Prostate gland (tissue), 2 donors: ENCODE data around the gene GMDS. TPM values are rescaled to one million over a fixed set of nuclear protein-coding genes. Genes with fewer than 3 reads are reported as not detected.

Experiments
- DNase-seq: peaks from one replicate; pipeline ENCODE4 v3.0.0-alpha.2; 2019; ENCODE audit warnings: low spot score
- H3K27ac ChIP-seq, 2 donors: fragments of 200-600 bp; sonication (generic); 2 replicates each; pipeline ENCODE4 v1.5.1; 2017 to 2019
- H3K27me3 ChIP-seq: fragments of 200-600 bp; sonication (generic); replicated peaks from 2 replicates; pipeline ENCODE4 v1.5.1; 2019; ENCODE audit not compliant: insufficient read depth
- H3K36me3 ChIP-seq, 2 donors: fragments of 200-600 bp; sonication (generic); 1 replicate in 1 of 2; 2 replicates in 1 of 2; pipeline versions ENCODE4 v1.5.1 to v1.8.1; 2017 to 2019
- H3K4me1 ChIP-seq: fragments of 200-600 bp; sonication (generic); replicated peaks from 2 replicates; pipeline ENCODE4 v1.5.1; 2019
- H3K4me3 ChIP-seq, 2 donors: fragments of 200-600 bp; sonication (generic); 2 replicates each; pipeline ENCODE4 v1.5.1; 2017 to 2019
- H3K9me3 ChIP-seq: fragments of 200-600 bp; sonication (generic); 2 replicates; pipeline ENCODE4 v1.5.1; 2017
- POLR2A ChIP-seq: fragments of 450-650 bp; IDR thresholded peaks from one replicate; pipeline ENCODE4 v1.6.1; 2016; ENCODE audit warnings: antibody characterized with exemption, mild to moderate bottlenecking
- POLR2AphosphoS5 ChIP-seq: sonication (generic); formaldehyde crosslinking; IDR thresholded peaks from one replicate; pipeline ENCODE4 v1.6.1; 2017; ENCODE audit warnings: antibody characterized with exemption
- WGBS: methylation state at CpG from one replicate; pipeline ENCODE4 v1.1.5; 2018; 5-methylcytosine and 5-hydroxymethylcytosine counted together
- intact Hi-C: fragments of 100-400 bp; cut with DNase I; formaldehyde crosslinking; loops from one replicate; pipeline ENCODE4 v1.14.2; 2022
- total RNA-seq, 2 donors: library from RNA; depleted of rRNA; stranded (reverse); fragments of >200 nt; gene quantifications; one replicate each; pipeline ENCODE4 v1.1.0, GENCODE V29; 2016
- TF ChIP-seq, protein P1 (sequence below), 4 experiments: fragments of 200-600 bp in 2 of 4; fragments of 450-650 bp in 2 of 4; sonication (generic) in 2 of 4; IDR thresholded peaks; 1 replicate in 3 of 4; 2 replicates in 1 of 4; pipeline ENCODE4 v1.5.1; 2016 to 2019; ENCODE audit warnings: antibody characterized with exemption in 4 of 4, mild to moderate bottlenecking in 2 of 4, moderate library complexity in 2 of 4

Gene GMDS
- total RNA-seq, 2 donors from 2014 or later, result 24.9 to 29.9 TPM

DNA sequence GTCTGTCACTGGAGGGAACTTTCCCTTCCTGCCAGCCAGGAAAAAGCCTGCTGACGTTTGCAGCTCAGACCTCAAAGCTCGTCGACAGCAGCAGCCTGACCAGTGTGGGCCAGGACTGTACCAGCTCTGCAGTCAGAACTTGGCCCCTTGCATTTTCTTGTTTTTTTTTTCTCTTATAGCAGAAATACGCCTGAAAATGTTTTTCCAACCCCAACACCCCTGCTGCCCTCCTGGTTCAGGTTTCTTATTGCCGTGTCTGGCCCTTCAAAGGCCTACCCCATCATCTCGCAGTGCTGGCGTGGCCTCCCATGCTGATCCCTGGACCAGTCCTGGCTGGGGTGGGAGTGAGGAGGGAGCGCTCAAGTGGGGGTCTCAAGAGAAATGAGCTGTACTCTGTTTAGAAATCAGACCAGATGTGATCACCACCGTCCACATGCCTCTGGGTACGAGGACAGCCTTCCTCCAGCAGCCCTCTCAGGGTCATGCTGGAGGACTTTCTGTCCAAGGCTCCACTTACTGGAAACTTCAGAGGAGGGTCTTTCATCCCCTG is 466.6 kb downstream of the GMDS start:
- DNase-seq, result no peak
- H3K4me3 ChIP-seq, result no peak overlapping the region
- intact Hi-C loops, result no loop called here
- TF ChIP-seq, protein P1, sequence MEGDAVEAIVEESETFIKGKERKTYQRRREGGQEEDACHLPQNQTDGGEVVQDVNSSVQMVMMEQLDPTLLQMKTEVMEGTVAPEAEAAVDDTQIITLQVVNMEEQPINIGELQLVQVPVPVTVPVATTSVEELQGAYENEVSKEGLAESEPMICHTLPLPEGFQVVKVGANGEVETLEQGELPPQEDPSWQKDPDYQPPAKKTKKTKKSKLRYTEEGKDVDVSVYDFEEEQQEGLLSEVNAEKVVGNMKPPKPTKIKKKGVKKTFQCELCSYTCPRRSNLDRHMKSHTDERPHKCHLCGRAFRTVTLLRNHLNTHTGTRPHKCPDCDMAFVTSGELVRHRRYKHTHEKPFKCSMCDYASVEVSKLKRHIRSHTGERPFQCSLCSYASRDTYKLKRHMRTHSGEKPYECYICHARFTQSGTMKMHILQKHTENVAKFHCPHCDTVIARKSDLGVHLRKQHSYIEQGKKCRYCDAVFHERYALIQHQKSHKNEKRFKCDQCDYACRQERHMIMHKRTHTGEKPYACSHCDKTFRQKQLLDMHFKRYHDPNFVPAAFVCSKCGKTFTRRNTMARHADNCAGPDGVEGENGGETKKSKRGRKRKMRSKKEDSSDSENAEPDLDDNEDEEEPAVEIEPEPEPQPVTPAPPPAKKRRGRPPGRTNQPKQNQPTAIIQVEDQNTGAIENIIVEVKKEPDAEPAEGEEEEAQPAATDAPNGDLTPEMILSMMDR (IDR thresholded peaks at IDR 0.05), result no peak
- TF ChIP-seq POLR2A (no peak), POLR2AphosphoS5 (no peak)
- H3K9me3 ChIP-seq, result no peaks in the 10 kb centered on the region
- WGBS, result 73% methylated on average over 10 of the region's 10 CpGs
- no peaks in the 10 kb centered on the region for H3K4me1 ChIP-seq
- H3K36me3 ChIP-seq, result no peaks in the 10 kb centered on the region
- H3K27me3 ChIP-seq, result no peaks in the 10 kb centered on the region
- no peak overlapping the region for H3K27ac ChIP-seq

DNA sequence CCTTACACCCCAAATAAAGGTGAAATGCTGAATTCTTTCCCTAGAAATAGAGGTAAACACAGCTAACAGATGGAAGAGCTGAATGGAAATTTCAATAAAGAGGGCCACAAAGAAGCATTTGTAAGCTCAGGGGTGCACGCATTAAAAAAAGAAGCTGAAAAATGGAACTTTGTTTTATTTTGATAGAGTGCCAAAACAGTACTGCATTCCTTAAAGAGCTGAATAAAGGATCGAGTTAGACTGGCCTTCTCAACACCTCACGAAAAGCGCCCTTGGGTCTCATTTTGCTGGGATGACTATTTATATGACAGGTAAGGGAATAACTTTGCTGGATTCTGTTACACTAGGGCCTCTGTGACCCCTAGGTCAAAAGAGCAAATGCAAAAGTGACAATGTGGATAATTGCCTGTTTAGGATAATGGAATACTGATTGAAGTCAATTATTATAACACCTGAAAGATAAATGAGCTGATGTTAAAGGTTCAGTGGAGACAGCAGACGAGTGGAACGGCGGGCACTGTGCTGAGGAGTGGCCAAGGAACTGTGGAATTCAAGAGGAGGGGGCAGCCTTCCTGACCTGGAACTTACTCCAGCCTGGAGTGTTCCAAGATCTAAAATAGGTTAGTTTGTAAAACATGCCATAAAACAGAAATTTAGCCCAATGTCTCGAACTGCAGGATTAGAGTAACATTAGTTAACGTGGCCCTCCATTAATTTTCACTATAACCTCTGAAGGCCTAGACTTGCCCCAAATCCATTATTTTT is 467.3 kb downstream of the GMDS start:
- Histone ChIP-seq H3K9me3 (no peaks in the 10 kb centered on the region), H3K27me3 (no peaks in the 10 kb centered on the region), H3K27ac (no peak overlapping the region), H3K36me3 (no peaks in the 10 kb centered on the region), H3K4me3 (no peak overlapping the region), H3K4me1 (no peaks in the 10 kb centered on the region)
- intact Hi-C loops, result no loop called here
- 66% methylated on average over 9 of the region's 9 CpGs for WGBS
- no peak for DNase-seq
- TF ChIP-seq, protein P1 (IDR thresholded peaks at IDR 0.05), result no peak
- TF ChIP-seq POLR2AphosphoS5, result no peak

GRCh38 chr6:1775441-1775840 is 470.0 kb downstream of the GMDS start:
- no peak overlapping the region for H3K4me3 ChIP-seq
- H3K36me3 ChIP-seq, result no peaks in the 10 kb centered on the region
- H3K27me3 ChIP-seq, result no peaks in the 10 kb centered on the region
- no peak for TF ChIP-seq POLR2AphosphoS5
- no peak for TF ChIP-seq POLR2A
- TF ChIP-seq, protein P1 (IDR thresholded peaks at IDR 0.05), result no peak
- no peaks in the 10 kb centered on the region for H3K9me3 ChIP-seq
- H3K4me1 ChIP-seq, result no peaks in the 10 kb centered on the region
- no peak overlapping the region for H3K27ac ChIP-seq
- no peak for DNase-seq
- 84% methylated on average over 2 of the region's 2 CpGs for WGBS
- intact Hi-C loops, result no loop called here

GRCh38 chr6:1774226-1774915 is 471.0 kb downstream of the GMDS start:
- Histone ChIP-seq H3K27me3 (no peaks in the 10 kb centered on the region), H3K36me3 (no peaks in the 10 kb centered on the region), H3K4me3 (no peak overlapping the region), H3K4me1 (no peaks in the 10 kb centered on the region), H3K9me3 (no peaks in the 10 kb centered on the region), H3K27ac (no peak overlapping the region)
- WGBS, result 90% methylated on average over 5 of the region's 5 CpGs
- no peak for TF ChIP-seq POLR2AphosphoS5
- no peak for TF ChIP-seq POLR2A
- TF ChIP-seq, protein P1 (IDR thresholded peaks at IDR 0.05), result no peak
- no peak for DNase-seq
- intact Hi-C loops, result no loop called here
